ENCODE results near the gene MICA. TPM values are rescaled to one million over a fixed set of nuclear protein-coding genes. Genes with fewer than 3 reads are reported as not detected.

The MICA gene
- total RNA-seq, 1 donor from 2014 or later, result 70.0 TPM

GRCh38 chr6:31383149-31383548 is 20.2 kb upstream of the MICA start:
- Mint-ChIP-seq H3K36me3 (ENCODE audit: low read depth, unreplicated experiment) (no peaks in the 10 kb centered on the region), H3K27ac (ENCODE audit: unreplicated experiment) (no peak overlapping the region), H3K4me1 (ENCODE audit: low read depth, unreplicated experiment) (peaks cover 2% of the 10 kb centered on the region), H3K4me3 (ENCODE audit: unreplicated experiment) (no peak overlapping the region), H3K9me3 (ENCODE audit: unreplicated experiment) (no peaks in the 10 kb centered on the region), H3K27me3 (ENCODE audit: low read depth, unreplicated experiment) (peaks cover 16% of the 10 kb centered on the region)
- Histone ChIP-seq H3K9me3 (ENCODE audit: insufficient read depth, low read depth, low read length) (no peaks in the 10 kb centered on the region), H3K36me3 (ENCODE audit: insufficient read depth, low read length) (no peaks in the 10 kb centered on the region), H3K27me3 (ENCODE audit: insufficient read depth, low read length) (peaks cover 11% of the 10 kb centered on the region), H2AFZ (ENCODE audit: low read depth, low read length) (no peak overlapping the region), H3K27ac (ENCODE audit: low read depth, low read length) (no peak overlapping the region), H3K9ac (ENCODE audit: low read length) (no peak overlapping the region), H3K79me2 (ENCODE audit: insufficient read depth, low read length) (no peaks in the 10 kb centered on the region), H3K4me2 (ENCODE audit: low read length) (no peak overlapping the region), H3K4me1 (ENCODE audit: insufficient read depth, low read length) (no peaks in the 10 kb centered on the region), H4K20me1 (ENCODE audit: insufficient read depth, low read length) (no peaks in the 10 kb centered on the region), H3K4me3 (ENCODE audit: insufficient read depth, low read depth, low read length) (no peak overlapping the region)
- FAIRE-seq (no peak), DNase-seq (ENCODE audit: low read depth) (no peak)
- no peak for TF ChIP-seq EZH2 (IDR thresholded peaks at IDR 0.05; ENCODE audit: insufficient read depth, low read length)
- TF ChIP-seq CTCF (IDR thresholded peaks at IDR 0.05; ENCODE audit: insufficient read depth, low read depth, low read length), result no peak

- H3K4me3 Mint-ChIP-seq (ENCODE audit: unreplicated experiment), result no peak overlapping the region
- no peaks in the 10 kb centered on the region for H3K36me3 Mint-ChIP-seq (ENCODE audit: low read depth, unreplicated experiment)
- no peak overlapping the region for H3K27ac Mint-ChIP-seq (ENCODE audit: unreplicated experiment)
- DNase-seq (ENCODE audit: low read depth), result no peak
- H3K27me3 ChIP-seq (ENCODE audit: insufficient read depth, low read length), result peaks cover 9% of the 10 kb centered on the region
- H3K36me3 ChIP-seq (ENCODE audit: insufficient read depth, low read length), result no peaks in the 10 kb centered on the region
- H3K9ac ChIP-seq (ENCODE audit: low read length), result no peak overlapping the region
- H3K9me3 Mint-ChIP-seq (ENCODE audit: unreplicated experiment), result no peaks in the 10 kb centered on the region
- no peak overlapping the region for H3K4me2 ChIP-seq (ENCODE audit: low read length)
- H3K4me1 ChIP-seq (ENCODE audit: insufficient read depth, low read length), result no peaks in the 10 kb centered on the region
- no peaks in the 10 kb centered on the region for H4K20me1 ChIP-seq (ENCODE audit: insufficient read depth, low read length)
- no peaks in the 10 kb centered on the region for H3K79me2 ChIP-seq (ENCODE audit: insufficient read depth, low read length)
- H3K27ac ChIP-seq (ENCODE audit: low read depth, low read length), result no peak overlapping the region
- peaks cover 4% of the 10 kb centered on the region for H3K27me3 Mint-ChIP-seq (ENCODE audit: low read depth, unreplicated experiment)
- no peaks in the 10 kb centered on the region for H3K9me3 ChIP-seq (ENCODE audit: insufficient read depth, low read depth, low read length)
- peaks cover 2% of the 10 kb centered on the region for H3K4me1 Mint-ChIP-seq (ENCODE audit: low read depth, unreplicated experiment)
- no peak overlapping the region for H2AFZ ChIP-seq (ENCODE audit: low read depth, low read length)
- FAIRE-seq, result no peak
- TF ChIP-seq CTCF (IDR thresholded peaks at IDR 0.05; ENCODE audit: insufficient read depth, low read depth, low read length) (no peak), EZH2 (IDR thresholded peaks at IDR 0.05; ENCODE audit: insufficient read depth, low read length) (no peak)
- no peak overlapping the region for H3K4me3 ChIP-seq (ENCODE audit: insufficient read depth, low read depth, low read length)
Measured at GRCh38 chr6:31385041-31385440, 18.4 kb upstream of the MICA start.

- no peaks in the 10 kb centered on the region for H3K4me1 ChIP-seq (ENCODE audit: insufficient read depth, low read length)
- H3K9ac ChIP-seq (ENCODE audit: low read length), result no peak overlapping the region
- Mint-ChIP-seq H3K4me3 (ENCODE audit: unreplicated experiment) (no peak overlapping the region), H3K36me3 (ENCODE audit: low read depth, unreplicated experiment) (no peaks in the 10 kb centered on the region), H3K27ac (ENCODE audit: unreplicated experiment) (no peak overlapping the region), H3K4me1 (ENCODE audit: low read depth, unreplicated experiment) (peaks cover 2% of the 10 kb centered on the region), H3K9me3 (ENCODE audit: unreplicated experiment) (no peaks in the 10 kb centered on the region), H3K27me3 (ENCODE audit: low read depth, unreplicated experiment) (peaks cover 2% of the 10 kb centered on the region)
- FAIRE-seq (no peak), DNase-seq (ENCODE audit: low read depth) (no peak)
- no peak for TF ChIP-seq CTCF (IDR thresholded peaks at IDR 0.05; ENCODE audit: insufficient read depth, low read depth, low read length)
- TF ChIP-seq EZH2 (IDR thresholded peaks at IDR 0.05; ENCODE audit: insufficient read depth, low read length), result no peak
- no peaks in the 10 kb centered on the region for H4K20me1 ChIP-seq (ENCODE audit: insufficient read depth, low read length)
- H3K4me3 ChIP-seq (ENCODE audit: insufficient read depth, low read depth, low read length), result no peak overlapping the region
- H2AFZ ChIP-seq (ENCODE audit: low read depth, low read length), result no peak overlapping the region
- H3K27me3 ChIP-seq (ENCODE audit: insufficient read depth, low read length), result peaks cover 6% of the 10 kb centered on the region
- H3K9me3 ChIP-seq (ENCODE audit: insufficient read depth, low read depth, low read length), result no peaks in the 10 kb centered on the region
- H3K36me3 ChIP-seq (ENCODE audit: insufficient read depth, low read length), result no peaks in the 10 kb centered on the region
- H3K4me2 ChIP-seq (ENCODE audit: low read length), result no peak overlapping the region
- no peaks in the 10 kb centered on the region for H3K79me2 ChIP-seq (ENCODE audit: insufficient read depth, low read length)
- H3K27ac ChIP-seq (ENCODE audit: low read depth, low read length), result no peak overlapping the region
Measured at GRCh38 chr6:31386099-31386498, 17.3 kb upstream of the MICA start.

Data from astrocyte (in vitro differentiated cells and primary cell).